Esophagus squamous epithelium (tissue), 4 donors: ENCODE data around the gene ERCC6L2.

ENCODE experiments used
- POLR2A ChIP-seq, 4 donors: fragments of 450-650 bp; IDR thresholded peaks; one replicate each; pipeline ENCODE4 v1.6.1; 2017; ENCODE audit warnings: antibody characterized with exemption in 4 of 4, mild to moderate bottlenecking in 4 of 4, moderate library complexity in 3 of 4
- TF ChIP-seq, protein P1 (sequence below), 6 experiments: fragments of 450-650 bp in 4 of 6; fragments of 200-600 bp in 2 of 6; sonication (generic) in 2 of 6; IDR thresholded peaks; one replicate each; pipeline ENCODE4 v1.5.1; 2016 to 2019; ENCODE audit warnings: antibody characterized with exemption in 6 of 6, mild to moderate bottlenecking in 4 of 6, moderate library complexity in 4 of 6

GRCh38 chr9:95978106-95978505, 102.6 kb downstream of the ERCC6L2 start:
- TF ChIP-seq POLR2A (IDR thresholded peaks at IDR 0.05) = no peak
- TF ChIP-seq, protein P1, sequence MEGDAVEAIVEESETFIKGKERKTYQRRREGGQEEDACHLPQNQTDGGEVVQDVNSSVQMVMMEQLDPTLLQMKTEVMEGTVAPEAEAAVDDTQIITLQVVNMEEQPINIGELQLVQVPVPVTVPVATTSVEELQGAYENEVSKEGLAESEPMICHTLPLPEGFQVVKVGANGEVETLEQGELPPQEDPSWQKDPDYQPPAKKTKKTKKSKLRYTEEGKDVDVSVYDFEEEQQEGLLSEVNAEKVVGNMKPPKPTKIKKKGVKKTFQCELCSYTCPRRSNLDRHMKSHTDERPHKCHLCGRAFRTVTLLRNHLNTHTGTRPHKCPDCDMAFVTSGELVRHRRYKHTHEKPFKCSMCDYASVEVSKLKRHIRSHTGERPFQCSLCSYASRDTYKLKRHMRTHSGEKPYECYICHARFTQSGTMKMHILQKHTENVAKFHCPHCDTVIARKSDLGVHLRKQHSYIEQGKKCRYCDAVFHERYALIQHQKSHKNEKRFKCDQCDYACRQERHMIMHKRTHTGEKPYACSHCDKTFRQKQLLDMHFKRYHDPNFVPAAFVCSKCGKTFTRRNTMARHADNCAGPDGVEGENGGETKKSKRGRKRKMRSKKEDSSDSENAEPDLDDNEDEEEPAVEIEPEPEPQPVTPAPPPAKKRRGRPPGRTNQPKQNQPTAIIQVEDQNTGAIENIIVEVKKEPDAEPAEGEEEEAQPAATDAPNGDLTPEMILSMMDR (IDR thresholded peaks at IDR 0.05) = no peak
